Measurements from ENCODE around the gene EPRS1.

DNA sequence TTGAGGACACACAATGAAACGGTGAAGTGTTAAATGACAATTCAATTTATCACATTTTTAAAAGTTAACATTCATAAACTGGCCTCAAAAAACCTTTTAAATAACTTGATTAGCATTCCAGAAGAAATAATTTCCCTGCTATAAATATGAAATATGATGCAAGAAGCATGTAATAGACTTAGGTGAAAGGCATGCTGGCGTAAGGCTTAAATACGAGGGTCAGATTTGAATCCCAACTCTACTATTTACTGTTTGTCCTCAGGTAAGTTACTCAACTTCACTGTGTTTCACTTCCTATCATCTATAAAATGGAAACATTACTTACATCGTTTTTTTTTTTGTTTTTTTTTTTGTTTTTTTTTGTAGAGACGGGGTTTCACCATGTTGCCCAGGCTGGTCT is 40.8 kb downstream of the EPRS1 start:
- TF ChIP-seq POLR2AphosphoS5 (IDR thresholded peaks at IDR 0.05; ENCODE audit: low read depth, low read length) = no peak
- TF ChIP-seq POLR2A (IDR thresholded peaks at IDR 0.05; ENCODE audit: low read depth, low read length) = no peak
- TF ChIP-seq TAF1 (IDR thresholded peaks at IDR 0.05; ENCODE audit: borderline replicate concordance, low read depth, low read length) = no peak
